ENCODE results near the gene CFAP68. TPM values are rescaled to one million over a fixed set of nuclear protein-coding genes. Genes with fewer than 3 reads are reported as not detected.
A peak's percentile ranks its signal among the peaks of the same experiment; 100 is the strongest.

CFAP68 gene, protein sequence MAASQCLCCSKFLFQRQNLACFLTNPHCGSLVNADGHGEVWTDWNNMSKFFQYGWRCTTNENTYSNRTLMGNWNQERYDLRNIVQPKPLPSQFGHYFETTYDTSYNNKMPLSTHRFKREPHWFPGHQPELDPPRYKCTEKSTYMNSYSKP
- 10 to 100 TPM; 17.5 to 27.4 TPM for total RNA-seq
- polyA plus RNA-seq: 10 to 100 TPM; 15.2 to 49.0 TPM
- long read RNA-seq, donor 1, transcript C11orf1-201 (4 exons, 2,885 nt): major isoform, 21 of 24 reads
- long read RNA-seq, donor 1, partial matches to known transcripts: 0 of 24 reads
- long read RNA-seq, donor 1, other reads (novel, unspliced or antisense): 0 of 24 reads
- long read RNA-seq, donor 2, transcript C11orf1-201 (4 exons, 2,885 nt): major isoform, 9 of 10 reads
- long read RNA-seq, donor 2, partial matches to known transcripts: 0 of 10 reads
- long read RNA-seq, donor 2, other reads (novel, unspliced or antisense): 0 of 10 reads
- long read RNA-seq, donor 3, transcript C11orf1-201 (4 exons, 2,885 nt): major isoform, 12 of 17 reads
- long read RNA-seq, donor 3, partial matches to known transcripts: 0 of 17 reads
- long read RNA-seq, donor 3, other reads (novel, unspliced or antisense): 0 of 17 reads
- long read RNA-seq, donor 4, transcript C11orf1-201 (4 exons, 2,885 nt): major isoform, 9 of 14 reads
- long read RNA-seq, donor 4, partial matches to known transcripts: 0 of 14 reads
- long read RNA-seq, donor 4, other reads (novel, unspliced or antisense): 0 of 14 reads
- long read RNA-seq, donor 5, transcript C11orf1-201 (4 exons, 2,885 nt): major isoform, 21 of 26 reads
- long read RNA-seq, donor 5, partial matches to known transcripts: 0 of 26 reads
- long read RNA-seq, donor 5, other reads (novel, unspliced or antisense): 0 of 26 reads

DNA sequence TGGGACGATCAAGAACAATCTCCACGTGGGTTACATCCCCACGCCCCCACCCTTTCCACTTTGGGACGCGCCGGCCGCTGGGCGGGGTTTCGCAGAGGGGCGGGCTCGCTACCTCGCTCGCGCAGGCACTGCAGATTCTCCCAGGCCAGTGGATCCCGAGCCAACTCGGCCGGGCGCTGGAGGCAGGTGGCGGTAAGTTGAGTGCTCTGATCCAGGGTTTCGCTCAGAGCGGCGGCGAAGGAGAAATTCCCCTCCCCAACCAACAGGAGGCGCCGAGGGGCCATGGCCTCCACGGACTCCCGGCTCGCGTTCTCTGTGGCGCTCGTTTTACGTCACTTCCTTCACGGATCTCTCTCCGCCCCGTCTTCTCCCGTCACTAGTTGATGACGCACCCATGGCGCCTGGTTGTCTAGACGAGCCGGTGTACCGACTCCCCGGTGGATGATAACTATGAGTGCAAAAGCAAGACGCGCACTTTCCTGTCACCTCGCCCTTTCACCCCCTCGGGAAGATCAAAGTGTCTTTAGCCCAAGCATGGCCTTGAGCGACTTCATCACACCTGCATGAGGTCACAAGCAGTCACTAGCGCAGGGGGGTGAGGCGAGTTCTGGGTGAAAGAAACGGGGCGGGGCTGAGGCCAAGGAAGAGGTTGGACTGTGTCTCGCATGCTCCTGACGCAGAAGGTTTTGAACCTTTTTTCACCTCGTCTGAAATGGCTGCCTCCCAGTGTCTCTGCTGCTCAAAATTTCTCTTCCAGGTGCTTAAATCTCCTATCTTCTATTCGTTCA, at the start of gene CFAP68, which contains the start of gene FDXACB1:
CFAP68 (plus strand) TSS at position 693 of the 788 bp plus-strand sequence; CDS start at position 713, 20 bp downstream.
FDXACB1 (minus strand) TSS at position 317 of the 788 bp plus-strand sequence; CDS start at position 284, 33 bp downstream.
- H3K9me3 ChIP-seq (ENCODE audit: control insufficient read depth in 4 of 4, insufficient read depth in 3 of 4, low read length in 3 of 4): no peaks in the 10 kb centered on the region
- DNase-seq (peak; percentile 98 to 99 (median 98)), ATAC-seq (ENCODE audit: insufficient read depth, low FRiP score) (peak; percentile 96)
- no peaks in the 10 kb centered on the region for H3K27me3 ChIP-seq (ENCODE audit: control insufficient read depth in 3 of 3, insufficient read depth in 3 of 3, low read length in 2 of 3)
- H3K27ac ChIP-seq (ENCODE audit: low read depth in 1 of 2, low read length in 1 of 2): peak within 1 kb of the TSS; percentile 82 to 93
- TF ChIP-seq, protein P1, sequence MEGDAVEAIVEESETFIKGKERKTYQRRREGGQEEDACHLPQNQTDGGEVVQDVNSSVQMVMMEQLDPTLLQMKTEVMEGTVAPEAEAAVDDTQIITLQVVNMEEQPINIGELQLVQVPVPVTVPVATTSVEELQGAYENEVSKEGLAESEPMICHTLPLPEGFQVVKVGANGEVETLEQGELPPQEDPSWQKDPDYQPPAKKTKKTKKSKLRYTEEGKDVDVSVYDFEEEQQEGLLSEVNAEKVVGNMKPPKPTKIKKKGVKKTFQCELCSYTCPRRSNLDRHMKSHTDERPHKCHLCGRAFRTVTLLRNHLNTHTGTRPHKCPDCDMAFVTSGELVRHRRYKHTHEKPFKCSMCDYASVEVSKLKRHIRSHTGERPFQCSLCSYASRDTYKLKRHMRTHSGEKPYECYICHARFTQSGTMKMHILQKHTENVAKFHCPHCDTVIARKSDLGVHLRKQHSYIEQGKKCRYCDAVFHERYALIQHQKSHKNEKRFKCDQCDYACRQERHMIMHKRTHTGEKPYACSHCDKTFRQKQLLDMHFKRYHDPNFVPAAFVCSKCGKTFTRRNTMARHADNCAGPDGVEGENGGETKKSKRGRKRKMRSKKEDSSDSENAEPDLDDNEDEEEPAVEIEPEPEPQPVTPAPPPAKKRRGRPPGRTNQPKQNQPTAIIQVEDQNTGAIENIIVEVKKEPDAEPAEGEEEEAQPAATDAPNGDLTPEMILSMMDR (IDR thresholded peaks at IDR 0.05; ENCODE audit: control extremely low read depth, extremely low read depth): peak; percentile 72
- peaks cover 0 to 15% (median 3%) of the 10 kb centered on the region in 4 donors for H3K36me3 ChIP-seq (ENCODE audit: control insufficient read depth in 4 of 4, insufficient read depth in 4 of 4, low read length in 4 of 4)
- 0% methylated on average over 55 of the region's 55 CpGs for WGBS, 2 donors
- peak within 1 kb of the TSS; percentile 96 to 99 for H3K9ac ChIP-seq (ENCODE audit: insufficient read depth in 1 of 2, low read length in 2 of 2)
- peaks cover 0 to 7% (median 5%) of the 10 kb centered on the region in 5 donors for H3K4me1 ChIP-seq (ENCODE audit: control insufficient read depth in 5 of 5, insufficient read depth in 5 of 5, low read length in 5 of 5)
- H3K4me3 ChIP-seq: peak within 1 kb of the TSS; percentile 68

DNA sequence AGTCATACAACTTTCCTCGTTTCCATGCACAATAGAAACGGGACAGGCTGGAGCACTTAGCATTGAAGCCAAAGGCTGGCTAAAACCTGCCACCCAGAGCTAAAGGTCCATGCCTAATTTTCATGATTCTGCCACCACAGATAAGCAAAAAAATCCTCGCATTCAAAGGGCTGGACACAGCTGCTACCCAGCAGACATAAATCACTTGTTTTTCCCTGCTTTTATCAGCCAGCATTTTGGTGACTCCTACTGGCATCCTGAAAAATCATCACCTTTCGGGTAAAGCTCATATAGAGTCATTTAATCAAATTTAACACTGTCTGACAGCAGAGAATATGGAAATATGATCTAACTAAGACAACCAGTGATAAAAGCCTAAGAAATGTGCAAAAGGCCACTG, 45.8 kb upstream of the CFAP68 start:
- H3K9me3 ChIP-seq (ENCODE audit: control insufficient read depth in 4 of 4, insufficient read depth in 3 of 4, low read length in 3 of 4): no peaks in the 10 kb centered on the region
- no peak for ATAC-seq (ENCODE audit: insufficient read depth, low FRiP score)
- peak in 1 of 3 donors; percentile 12 for DNase-seq
- TF ChIP-seq, protein P1 (IDR thresholded peaks at IDR 0.05; ENCODE audit: control extremely low read depth, extremely low read depth): no peak
- 81 to 85% methylated on average over 4 of the region's 4 CpGs for WGBS, 2 donors
- peaks cover 11 to 27% (median 19%) of the 10 kb centered on the region in 4 donors for H3K36me3 ChIP-seq (ENCODE audit: control insufficient read depth in 4 of 4, insufficient read depth in 4 of 4, low read length in 4 of 4)
- no peaks in the 10 kb centered on the region for H3K27me3 ChIP-seq (ENCODE audit: control insufficient read depth in 3 of 3, insufficient read depth in 3 of 3, low read length in 2 of 3)
- no peak overlapping the region for H3K9ac ChIP-seq (ENCODE audit: insufficient read depth in 1 of 2, low read length in 2 of 2)
- H3K4me1 ChIP-seq (ENCODE audit: control insufficient read depth in 5 of 5, insufficient read depth in 5 of 5, low read length in 5 of 5): no peaks in the 10 kb centered on the region
- no peak overlapping the region for H3K4me3 ChIP-seq
- no peak overlapping the region for H3K27ac ChIP-seq (ENCODE audit: low read depth in 1 of 2, low read length in 1 of 2)

DNA sequence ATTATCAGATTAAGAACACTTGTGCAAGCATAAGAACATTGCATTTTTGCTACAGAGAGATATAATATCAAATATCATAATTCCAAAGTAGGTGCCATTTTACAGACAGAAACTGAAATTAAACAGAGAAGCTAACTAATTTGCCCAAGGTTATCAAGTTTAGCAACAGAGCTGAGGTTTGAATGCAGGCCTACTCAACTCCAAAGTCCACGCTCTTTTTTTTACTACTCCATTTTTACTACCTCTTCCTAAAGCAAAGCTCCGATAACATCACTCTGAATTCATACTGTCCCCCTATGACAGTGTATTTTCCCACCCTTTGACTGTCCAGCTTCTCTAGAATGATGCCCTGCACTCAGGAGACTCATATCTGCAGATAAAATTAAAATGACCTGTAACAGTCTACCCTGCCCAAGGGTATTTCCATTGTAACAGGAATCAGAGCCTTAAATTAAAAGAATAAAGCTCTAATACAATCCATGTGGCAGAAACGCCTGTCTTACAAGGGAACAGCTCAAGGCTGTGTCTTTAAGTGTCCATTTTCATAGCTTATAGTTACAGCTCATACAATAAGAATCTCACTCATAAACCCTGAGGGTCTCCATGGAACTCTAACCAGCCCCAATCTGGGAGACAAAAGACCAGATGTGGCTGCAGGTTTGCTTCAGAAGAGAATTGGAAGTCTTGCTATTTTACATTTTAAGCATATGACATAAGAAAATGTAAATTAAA, 44.7 kb upstream of the CFAP68 start:
- H3K9ac ChIP-seq (ENCODE audit: insufficient read depth in 1 of 2, low read length in 2 of 2): no peak overlapping the region
- DNase-seq (no peak), ATAC-seq (ENCODE audit: insufficient read depth, low FRiP score) (no peak)
- H3K36me3 ChIP-seq (ENCODE audit: control insufficient read depth in 4 of 4, insufficient read depth in 4 of 4, low read length in 4 of 4): peaks cover 11 to 25% (median 19%) of the 10 kb centered on the region in 4 donors
- no peak overlapping the region for H3K4me3 ChIP-seq
- TF ChIP-seq, protein P1 (IDR thresholded peaks at IDR 0.05; ENCODE audit: control extremely low read depth, extremely low read depth): no peak
- WGBS, 2 donors: 94 to 95% methylated on average over 3 of the region's 3 CpGs
- H3K27me3 ChIP-seq (ENCODE audit: control insufficient read depth in 3 of 3, insufficient read depth in 3 of 3, low read length in 2 of 3): no peaks in the 10 kb centered on the region
- H3K9me3 ChIP-seq (ENCODE audit: control insufficient read depth in 4 of 4, insufficient read depth in 3 of 4, low read length in 3 of 4): no peaks in the 10 kb centered on the region
- no peaks in the 10 kb centered on the region for H3K4me1 ChIP-seq (ENCODE audit: control insufficient read depth in 5 of 5, insufficient read depth in 5 of 5, low read length in 5 of 5)
- no peak overlapping the region for H3K27ac ChIP-seq (ENCODE audit: low read depth in 1 of 2, low read length in 1 of 2)
